GM19397 (cell line): ENCODE results near the gene IER5L.
"Not testable (repeated sequence)": the region's sequence is repeated elsewhere in the genome, so short reads cannot be mapped to it uniquely, and the experiment has no call there.

Source experiments
- ATAC-seq: cut with Tn5 transposase; IDR thresholded peaks from one replicate; pipeline ENCODE4 v1.9.1; 2021; ENCODE audit warnings: mild to moderate bottlenecking, moderate library complexity; ENCODE audit not compliant: unreplicated experiment

Gene IER5L

GRCh38 chr9:129203556-129203909 is 25.5 kb upstream of the IER5L start:
- ATAC-seq = no peak

- ATAC-seq = peak; percentile 81
Measured at GRCh38 chr9:129202613-129203555, 24.8 kb upstream of the IER5L start.

- no peak for ATAC-seq
Measured at GRCh38 chr9:129201866-129202265, 23.8 kb upstream of the IER5L start.

- no peak for ATAC-seq
Measured at GRCh38 chr9:129201289-129201688, 23.2 kb upstream of the IER5L start.

- ATAC-seq = no peak
Measured at GRCh38 chr9:129200255-129200654, 22.2 kb upstream of the IER5L start.

GRCh38 chr9:129199044-129199435 is 21.0 kb upstream of the IER5L start:
- no peak for ATAC-seq

GRCh38 chr9:129198319-129199043 is 20.4 kb upstream of the IER5L start:
- no peak for ATAC-seq

GRCh38 chr9:129197978-129198318 is 19.9 kb upstream of the IER5L start:
- no peak for ATAC-seq

- not testable (repeated sequence) for ATAC-seq
Measured at GRCh38 chr9:129197045-129197444, 19.0 kb upstream of the IER5L start.

- no peak for ATAC-seq
Measured at GRCh38 chr9:129195606-129196005, 17.5 kb upstream of the IER5L start.

GRCh38 chr9:129194221-129194620 is 16.2 kb upstream of the IER5L start:
- no peak for ATAC-seq

GRCh38 chr9:129193655-129194054 is 15.6 kb upstream of the IER5L start:
- no peak for ATAC-seq

- no peak for ATAC-seq
Measured at GRCh38 chr9:129191234-129191633, 13.2 kb upstream of the IER5L start.

- not testable (repeated sequence) for ATAC-seq
Measured at GRCh38 chr9:129189971-129190370, 11.9 kb upstream of the IER5L start.

- ATAC-seq = no peak
Measured at GRCh38 chr9:129187042-129187441, 9.0 kb upstream of the IER5L start.

GRCh38 chr9:129185991-129186390 is 7.9 kb upstream of the IER5L start:
- no peak for ATAC-seq

GRCh38 chr9:129185402-129185801 is 7.3 kb upstream of the IER5L start:
- ATAC-seq = no peak

- no peak for ATAC-seq
Measured at GRCh38 chr9:129184596-129185122, 6.6 kb upstream of the IER5L start.

GRCh38 chr9:129184219-129184524 is 6.1 kb upstream of the IER5L start:
- ATAC-seq = no peak

GRCh38 chr9:129183495-129184218 is 5.6 kb upstream of the IER5L start:
- no peak for ATAC-seq
